Measurements from ENCODE around the gene PLPP3.

PLPP3 gene

DNA sequence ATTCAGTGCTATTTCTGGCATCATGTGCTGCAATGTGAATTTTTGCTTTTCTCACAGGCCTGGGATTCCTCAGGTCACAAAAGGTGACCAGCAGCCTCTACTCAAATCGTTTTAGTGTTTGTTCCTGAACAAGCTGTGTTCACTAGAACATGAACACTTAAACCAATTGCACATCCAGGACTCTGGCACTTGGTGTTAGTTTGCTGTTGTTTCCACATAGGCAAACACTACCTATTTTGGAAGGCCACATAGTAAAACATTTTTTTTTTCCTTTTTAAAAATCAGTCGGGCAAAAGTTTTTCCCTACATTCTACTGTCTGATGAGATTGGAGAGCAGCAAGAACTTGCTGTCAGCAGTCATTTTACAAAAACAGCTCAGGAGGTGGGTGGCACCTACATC, 83.2 kb downstream of the PLPP3 start:
- DNase-seq (ENCODE audit: low read depth), result no peak

DNA sequence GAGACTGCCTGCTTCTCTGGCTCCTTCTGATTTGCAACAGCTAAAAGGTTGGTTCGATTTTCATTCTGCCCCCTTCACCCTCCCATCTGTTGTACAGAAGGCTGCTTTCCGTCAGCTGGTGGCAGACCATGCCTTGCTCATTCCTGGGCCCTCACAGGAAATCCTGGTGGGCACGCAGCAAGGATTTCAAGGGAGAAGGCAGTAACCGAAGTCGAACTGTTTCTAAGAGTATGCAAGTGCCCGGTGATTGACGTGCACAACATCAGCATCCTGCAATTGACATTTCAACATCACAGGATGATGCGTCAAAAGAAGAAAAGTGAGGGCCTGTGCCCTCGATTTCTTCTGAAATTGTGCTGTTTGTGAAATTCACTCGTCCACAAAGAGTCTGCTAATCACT, 83.8 kb downstream of the PLPP3 start:
- DNase-seq (ENCODE audit: low read depth), result no peak

DNA sequence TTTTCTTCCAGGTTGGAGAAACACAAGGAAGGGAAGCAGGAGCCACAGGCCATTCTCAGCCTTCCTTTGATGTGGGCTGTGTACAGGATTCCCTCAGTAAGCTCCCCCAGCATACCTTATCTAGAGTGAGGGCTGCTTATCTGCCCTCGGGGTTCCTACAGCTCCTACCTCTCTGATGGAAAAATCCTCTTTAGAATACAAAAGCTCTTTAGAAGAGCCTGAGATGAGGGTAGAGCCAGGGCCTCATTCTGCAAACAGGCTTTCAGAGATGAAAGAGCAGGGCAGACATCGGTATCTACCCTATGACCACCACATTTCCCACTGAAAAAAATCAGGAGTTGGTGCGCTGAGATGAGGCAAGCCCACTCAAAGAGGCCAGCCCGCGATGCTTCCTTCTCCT, 85.1 kb downstream of the PLPP3 start:
- DNase-seq (ENCODE audit: low read depth), result no peak

DNA sequence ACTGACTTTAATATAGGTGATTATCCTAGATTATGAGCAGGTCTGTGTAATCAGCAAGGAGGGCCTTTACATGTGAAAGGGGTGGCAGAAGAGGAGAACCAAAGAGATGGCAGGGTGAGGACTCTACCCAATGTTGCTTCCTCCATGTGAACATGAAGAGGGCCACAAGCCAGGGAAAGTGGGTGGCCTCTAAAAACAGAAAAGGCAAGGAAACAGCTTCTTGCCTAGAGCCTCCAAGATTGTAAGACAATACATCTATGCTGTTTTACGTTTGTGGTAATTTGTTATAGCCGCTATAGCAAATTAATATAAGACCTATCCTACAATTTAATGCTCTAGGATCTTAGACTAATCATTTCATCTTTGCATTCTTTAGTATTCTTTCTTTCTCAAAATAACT, 85.5 kb downstream of the PLPP3 start:
- no peak for DNase-seq (ENCODE audit: low read depth)

DNA sequence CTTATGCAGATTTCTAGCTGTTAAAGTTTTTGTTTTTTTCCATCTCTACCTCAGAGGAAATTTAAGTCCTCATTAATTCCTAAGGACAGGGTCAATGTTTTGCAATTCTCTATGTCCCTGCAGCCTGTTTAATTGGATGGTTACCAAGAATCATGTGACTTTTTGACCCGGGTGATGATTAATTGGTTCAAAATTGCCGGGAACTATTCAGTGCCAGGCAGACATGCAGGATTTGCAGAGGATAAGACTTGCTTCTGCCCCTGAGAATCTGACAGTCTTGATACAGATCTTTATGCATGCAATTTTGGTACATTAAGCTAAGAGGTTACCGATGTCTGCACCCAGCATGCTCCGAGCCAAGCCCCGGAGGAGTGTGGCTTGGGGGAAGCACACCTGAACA, 87.9 kb downstream of the PLPP3 start:
- no peak for DNase-seq (ENCODE audit: low read depth)

DNA sequence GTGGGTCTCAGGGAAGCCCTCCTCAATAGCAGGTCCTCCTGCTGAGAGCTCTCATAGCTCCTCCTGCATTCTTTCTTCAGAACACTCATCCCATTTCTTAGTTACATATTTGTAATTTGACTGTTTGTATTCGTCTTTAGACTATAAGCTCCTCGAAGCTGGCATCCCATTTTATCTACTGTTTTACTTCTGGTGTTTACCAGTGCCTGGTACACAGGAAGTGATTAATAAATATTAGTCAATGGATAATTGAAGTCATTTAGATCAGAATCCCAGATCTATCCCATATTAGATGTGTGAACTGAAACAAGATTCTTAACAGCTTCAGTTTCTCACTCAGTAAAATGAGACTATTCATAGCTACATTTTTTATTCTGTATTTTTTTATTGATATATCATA, 88.7 kb downstream of the PLPP3 start:
- DNase-seq (ENCODE audit: low read depth), result no peak

DNA sequence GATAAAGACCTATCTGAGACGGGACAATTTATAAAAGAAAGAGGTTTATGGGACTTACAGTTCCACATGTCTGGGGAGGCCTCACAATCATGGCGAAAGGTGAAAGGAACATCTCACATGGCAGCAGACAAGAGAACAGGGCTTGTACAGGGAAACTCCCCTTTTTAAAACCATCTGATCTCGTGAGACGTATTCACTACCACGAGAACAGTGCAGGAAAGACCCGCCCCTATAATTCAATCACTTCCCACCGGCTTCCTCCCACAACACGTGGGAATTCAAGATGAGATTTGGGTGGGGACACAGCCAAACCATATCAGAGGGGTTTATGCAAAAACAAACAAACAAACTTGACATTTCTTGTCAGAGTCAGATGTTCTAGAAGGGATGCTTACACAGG, 89.7 kb downstream of the PLPP3 start:
- no peak for DNase-seq (ENCODE audit: low read depth)

DNA sequence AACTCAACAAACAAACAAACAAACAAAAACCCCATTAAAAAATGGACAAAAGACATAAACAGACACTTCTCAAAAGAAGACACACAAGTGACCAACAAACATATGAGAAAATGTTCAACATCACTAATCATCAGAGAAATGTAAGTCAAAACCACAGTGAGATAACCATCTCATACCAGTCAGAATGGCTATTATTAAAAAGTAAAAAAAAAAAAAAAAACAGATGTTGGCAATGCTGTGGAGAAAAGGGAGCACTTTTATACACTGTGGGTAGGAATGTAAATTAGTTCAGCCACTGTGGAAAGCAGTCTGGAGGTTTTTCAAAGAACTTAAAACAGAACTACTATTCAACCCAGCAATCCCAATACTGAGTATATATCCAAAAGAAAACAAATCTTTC, 94.7 kb downstream of the PLPP3 start:
- DNase-seq (ENCODE audit: low read depth), result no peak

DNA sequence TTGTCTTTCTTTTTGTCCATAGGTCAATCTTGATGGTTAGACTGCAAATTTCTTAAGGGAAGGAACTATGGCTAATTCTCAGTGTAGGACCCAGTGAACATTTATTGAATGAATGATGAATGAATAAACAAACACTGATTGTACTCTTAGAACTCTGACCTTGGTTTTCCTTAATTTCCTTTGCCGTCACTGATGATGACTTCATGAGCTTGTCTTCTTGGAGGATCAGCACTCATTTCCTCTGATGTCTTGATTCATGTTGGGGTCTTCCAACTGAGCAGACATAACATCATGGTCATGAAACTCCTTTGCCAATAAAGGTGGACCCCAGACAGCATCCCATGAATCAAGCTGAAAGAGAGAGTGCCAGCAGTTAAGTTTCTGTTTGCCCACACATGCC, 96.3 kb downstream of the PLPP3 start:
- no peak for DNase-seq (ENCODE audit: low read depth)

DNA sequence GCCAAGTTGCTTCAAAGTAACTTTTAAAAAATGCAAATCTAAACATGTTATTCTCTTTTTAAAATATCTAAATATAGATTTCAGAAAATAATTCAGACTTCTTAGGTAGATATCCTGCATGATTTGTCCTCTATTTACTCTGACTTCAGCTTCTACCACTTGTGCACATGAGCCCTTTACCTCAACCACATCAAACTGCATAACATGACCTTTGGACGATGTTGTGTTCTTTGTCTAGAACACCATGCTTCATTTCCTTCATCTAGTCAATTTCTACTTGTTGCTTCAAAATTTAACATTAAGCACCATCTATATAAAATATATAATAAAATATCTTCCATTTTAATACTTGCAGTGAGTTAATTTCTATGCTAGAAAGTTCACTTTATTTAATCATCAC, 96.9 kb downstream of the PLPP3 start:
- DNase-seq (ENCODE audit: low read depth), result no peak

DNA sequence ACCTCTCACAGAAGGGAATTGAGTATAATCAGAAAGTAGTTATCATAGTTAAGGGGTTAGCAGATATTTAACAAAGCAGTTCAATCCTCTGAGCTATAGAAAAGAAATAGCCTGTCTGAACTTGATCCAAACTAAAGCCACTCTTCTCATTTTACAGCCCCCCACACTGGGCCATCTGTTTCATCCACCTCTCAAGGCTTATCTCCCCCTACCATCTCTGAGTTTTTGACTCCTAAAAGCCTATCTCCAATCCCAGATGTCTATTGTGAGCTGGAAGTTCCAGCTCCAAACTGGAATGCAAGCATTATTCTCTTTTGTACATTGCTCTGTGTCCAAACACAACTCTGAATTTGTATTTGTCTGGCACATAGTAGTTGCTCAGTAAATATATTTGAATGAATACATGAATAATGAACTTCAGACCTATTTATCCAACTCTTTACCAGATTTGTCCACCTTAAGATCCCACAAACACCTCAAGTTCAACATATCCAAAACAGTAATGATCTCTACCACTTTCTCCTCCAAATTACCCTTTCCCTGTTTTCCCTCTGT, 98.1 kb downstream of the PLPP3 start:
- no peak for DNase-seq (ENCODE audit: low read depth)

DNA sequence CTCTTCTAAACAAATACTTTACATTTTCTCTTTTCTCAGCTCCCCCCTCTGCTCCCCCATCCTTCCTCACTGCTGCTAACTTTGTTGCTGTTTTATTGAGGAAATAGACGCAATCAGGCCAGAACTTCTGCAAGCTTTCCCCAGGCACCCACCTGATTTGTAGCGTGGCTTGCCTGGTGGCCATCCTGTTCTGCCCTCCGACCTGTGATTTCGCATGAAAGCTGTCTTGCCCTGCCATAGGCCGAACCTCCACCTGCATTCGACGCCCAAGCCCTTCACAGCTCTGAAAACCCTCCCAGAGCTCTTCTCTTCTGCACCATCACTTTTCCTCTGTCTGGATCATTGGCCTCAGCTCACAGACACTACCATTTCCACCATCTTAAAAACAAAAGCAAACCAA, 100.6 kb downstream of the PLPP3 start:
- no peak for DNase-seq (ENCODE audit: low read depth)

DNA sequence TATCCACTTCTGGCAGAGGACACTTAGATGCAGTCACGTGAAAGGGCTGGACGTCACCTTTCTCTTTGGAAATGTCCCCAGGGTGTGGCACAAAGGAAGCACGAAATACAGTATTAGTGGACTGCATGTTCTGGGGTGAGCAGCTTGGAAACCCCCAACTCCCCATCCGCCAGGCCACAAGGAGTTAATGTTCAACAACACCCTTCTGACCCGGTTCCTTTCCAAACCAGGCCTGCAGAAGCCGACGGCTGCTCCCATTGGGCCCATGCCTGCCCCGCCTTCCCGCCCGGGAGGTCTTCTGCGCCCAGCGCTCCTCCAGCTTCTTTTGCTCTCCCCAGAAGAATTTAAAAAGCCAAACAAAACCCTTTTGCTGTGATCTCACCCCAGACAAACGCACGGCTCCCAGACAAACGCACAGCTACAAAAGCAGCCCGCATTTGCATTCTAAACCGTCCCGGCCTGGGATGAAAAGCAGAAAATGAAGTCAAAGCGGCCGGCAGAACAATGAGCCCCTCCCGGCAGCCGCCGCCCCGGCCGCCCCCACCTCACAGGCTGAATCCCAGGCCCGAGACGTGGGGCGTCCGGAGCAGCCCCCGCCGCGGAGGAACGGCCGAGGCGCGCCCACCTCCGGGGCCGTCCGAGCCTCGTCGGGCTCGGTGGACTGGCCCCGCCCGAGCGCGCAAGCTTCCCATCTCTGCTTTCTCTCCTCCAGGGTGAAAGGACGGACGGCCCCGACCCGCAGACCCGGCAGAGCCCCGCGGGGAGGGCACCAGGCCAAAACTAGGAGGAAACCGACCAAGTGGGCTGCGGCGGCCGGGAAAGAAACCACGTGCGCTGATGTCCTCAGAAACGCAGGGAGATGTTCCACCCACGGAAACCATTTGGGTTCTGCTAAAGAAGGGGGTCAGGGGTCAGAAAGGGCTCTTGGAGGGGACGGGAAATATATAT, 101.9 kb downstream of the PLPP3 start:
- no peak for DNase-seq (ENCODE audit: low read depth)

DNA sequence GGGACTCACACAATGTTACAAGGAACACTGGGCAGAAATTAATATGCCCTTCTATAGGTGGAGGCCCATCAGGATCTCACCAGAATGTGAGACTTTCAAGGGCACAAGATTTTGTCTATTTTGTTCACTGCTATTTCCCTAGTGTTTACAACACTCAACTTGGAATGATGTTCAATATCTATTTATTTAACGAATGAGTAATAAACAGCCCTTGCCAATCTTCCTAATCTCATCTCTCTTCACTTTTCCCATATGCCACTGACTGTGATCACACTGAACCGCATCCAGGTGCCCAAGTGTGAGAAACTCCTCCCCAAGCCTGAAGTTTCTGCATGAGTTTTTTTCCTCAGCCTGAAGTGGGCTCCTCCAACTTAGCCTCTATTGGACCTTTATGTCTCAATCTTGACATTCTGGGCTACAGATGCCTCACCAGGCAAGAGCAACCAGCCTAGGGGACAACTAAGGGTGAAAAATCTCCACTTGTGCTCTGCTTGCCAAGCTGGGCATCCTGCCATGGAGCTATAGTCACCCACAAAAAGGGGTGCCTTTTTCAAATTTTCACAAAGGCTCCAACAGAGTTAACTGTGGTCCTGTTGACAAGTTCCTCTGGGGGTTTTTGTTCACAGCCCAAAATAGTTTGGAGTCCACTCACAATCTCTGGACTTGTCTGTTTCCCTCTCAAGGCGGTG, 105.6 kb downstream of the PLPP3 start:
- DNase-seq (ENCODE audit: low read depth), result no peak

DNA sequence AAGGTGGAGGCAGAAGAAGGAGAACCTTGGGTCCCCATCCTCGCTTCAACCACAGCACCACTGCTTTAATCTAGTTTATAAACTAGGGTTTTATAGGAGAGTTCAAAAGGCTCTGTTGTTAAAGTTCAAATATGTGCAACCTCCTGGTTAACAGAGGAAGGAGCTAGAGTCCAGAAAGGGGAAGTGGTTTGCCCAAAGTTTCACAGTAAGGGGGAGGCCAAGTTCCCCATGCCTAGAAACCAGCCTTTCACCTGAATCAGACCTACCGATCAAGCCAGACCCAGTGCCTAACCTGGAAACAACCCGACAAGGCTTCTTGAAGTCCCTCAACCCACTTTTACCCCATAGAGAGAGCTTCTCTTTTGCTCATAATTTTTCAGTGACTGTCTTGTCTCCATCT, 106.5 kb downstream of the PLPP3 start:
- no peak for DNase-seq (ENCODE audit: low read depth)

DNA sequence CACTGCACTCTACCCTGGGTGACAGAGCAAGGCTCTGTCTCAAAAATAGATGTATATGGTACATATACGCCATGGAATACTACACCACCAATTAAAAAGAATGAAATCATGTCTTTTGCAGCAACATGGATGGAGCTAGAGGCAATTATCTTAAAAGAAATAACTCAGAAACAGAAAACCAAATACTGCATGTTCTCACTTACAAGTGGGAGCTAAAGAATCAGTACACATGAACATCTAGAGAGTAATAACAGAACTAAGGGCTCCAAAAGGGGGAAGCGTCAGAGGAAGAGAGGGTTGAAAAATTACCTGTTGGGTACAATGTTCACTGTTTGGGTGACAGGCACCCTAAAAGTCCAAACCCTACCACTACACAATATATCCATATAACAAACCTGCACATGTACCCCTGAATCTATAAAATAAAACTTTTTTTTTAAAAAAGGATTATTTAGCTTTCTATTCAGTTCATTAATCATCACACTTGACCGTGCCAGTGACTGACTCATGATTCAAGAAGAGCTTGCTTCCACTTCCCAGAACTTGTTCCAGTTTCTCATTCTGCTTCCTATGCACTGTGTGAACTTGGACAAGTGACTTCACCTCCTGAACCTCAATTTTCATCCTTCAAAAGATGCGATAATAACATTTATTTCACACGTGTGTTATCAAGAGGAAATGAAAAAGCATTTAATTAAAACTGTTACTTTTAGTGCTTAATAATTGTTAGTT, 109.6 kb downstream of the PLPP3 start:
- DNase-seq (ENCODE audit: low read depth), result no peak

DNA sequence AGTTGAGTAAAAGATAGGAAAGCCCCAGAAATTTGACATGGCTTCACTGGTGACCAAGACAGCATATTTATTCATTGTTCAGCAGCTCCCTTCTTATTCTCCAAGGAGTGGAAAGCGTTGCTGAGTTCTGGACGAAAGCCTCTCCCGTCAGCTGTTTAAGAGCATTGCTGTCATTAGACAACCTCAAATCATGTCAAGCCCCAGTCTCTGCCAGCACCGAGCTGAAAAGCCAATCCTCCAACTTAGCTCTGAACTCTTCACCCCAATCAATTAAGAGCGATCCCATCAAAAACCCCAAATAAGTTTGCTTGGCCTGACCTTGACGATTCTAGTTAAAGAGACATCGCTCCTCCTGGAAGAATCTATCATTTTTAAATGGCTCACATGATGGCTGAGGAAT, 110.8 kb downstream of the PLPP3 start:
- DNase-seq (ENCODE audit: low read depth), result no peak

DNA sequence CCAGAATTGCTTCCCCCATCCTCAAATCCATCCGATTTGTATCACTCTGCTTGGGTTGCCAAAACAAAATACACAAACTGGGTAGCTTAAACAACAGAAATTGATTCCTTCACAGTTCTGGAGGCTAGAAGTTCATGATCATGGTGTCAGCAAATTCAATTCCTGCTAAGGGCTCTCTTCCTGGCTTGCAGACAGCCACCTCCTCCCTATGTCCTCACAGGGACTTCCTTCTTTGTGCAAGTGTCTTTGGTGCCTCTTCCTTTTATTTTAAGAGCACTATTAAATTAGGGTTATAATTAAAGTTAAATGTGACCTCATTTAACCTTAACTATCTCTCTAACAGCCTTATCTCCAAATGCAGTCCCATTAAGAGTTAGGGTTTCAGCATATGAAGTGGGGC, 112.8 kb downstream of the PLPP3 start:
- no peak for DNase-seq (ENCODE audit: low read depth)

DNA sequence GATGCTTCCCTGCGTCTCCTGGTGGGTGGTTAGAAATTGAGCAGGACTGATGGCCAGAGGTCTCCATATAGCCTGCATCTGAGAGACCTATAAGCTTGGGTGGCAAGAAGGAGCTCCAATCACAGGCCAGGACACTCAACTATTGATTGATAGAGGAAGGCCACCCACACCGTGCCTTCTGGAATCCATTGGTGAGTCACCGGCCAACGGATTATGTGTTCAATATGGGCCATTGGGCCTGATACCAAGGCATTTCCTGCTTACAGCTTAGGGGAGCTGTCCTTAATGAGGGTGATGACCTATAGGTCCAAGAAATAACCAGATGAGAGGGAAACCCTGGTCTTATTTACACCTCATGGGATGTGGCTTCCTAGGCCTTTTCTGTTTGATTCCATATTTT, 115.1 kb downstream of the PLPP3 start:
- DNase-seq (ENCODE audit: low read depth), result no peak

DNA sequence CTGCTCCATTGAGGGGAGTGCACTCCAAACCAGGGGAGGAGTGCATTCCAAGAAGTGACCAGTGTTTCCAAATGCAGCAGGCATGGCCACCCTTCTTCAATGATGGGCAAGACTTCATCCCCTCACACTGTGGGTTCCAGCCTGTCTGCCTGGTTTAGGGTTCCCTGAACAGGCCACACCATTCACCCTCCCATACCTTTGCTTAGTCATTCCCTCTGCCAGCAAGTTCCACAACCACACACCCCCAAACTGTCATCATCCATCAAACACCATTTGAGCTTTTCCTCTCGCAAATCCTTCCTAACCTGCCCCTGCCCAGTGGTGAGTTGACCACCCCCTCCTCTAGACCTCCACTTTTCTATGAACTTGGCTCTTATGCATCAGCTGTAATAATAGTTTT, 116.0 kb downstream of the PLPP3 start:
- no peak for DNase-seq (ENCODE audit: low read depth)

DNA sequence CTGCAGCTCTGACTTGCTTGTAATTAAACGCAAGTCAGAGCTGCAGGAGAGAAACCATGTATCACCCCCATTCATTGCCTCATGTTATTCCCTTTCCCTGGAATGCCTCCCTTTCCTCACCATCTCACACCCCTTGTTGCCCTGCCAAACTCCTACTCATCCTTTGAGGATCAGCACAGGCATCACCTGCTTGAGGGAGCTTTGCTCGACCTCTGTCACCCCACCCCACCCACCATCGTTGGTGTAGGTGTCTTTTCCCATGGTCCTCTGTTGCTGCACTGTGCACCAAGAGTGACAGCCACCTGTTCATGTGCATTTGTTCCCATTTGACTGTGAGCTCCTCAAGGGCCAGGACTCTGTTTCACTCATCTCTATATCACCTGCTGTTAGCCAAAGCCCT, 117.2 kb downstream of the PLPP3 start:
- no peak for DNase-seq (ENCODE audit: low read depth)
